Measurements from ENCODE around the gene TNNC1. TPM values are rescaled to one million over a fixed set of nuclear protein-coding genes. Genes with fewer than 3 reads are reported as not detected.
A peak's percentile ranks its signal among the peaks of the same experiment; 100 is the strongest.

TNNC1 gene
- total RNA-seq, 1 donor from 2014 or later = 0.88 TPM

- ATAC-seq = no peak
These were observed 24.8 kb downstream of the TNNC1 start for GRCh38 chr3:52429031-52429430.

- peak; percentile 81 for ATAC-seq
These were observed 25.5 kb downstream of the TNNC1 start for GRCh38 chr3:52428151-52429005.

GRCh38 chr3:52423173-52423572, 30.7 kb downstream of the TNNC1 start:
- peak; percentile 46 for ATAC-seq

- no peak for ATAC-seq
These were observed 31.2 kb downstream of the TNNC1 start for GRCh38 chr3:52422669-52423068.

- no peak for ATAC-seq
These were observed 33.5 kb downstream of the TNNC1 start for GRCh38 chr3:52420388-52420787.

- ATAC-seq = peak; percentile 58
These were observed 38.0 kb downstream of the TNNC1 start for GRCh38 chr3:52415800-52416199.

- no peak for ATAC-seq
These were observed 45.4 kb downstream of the TNNC1 start for GRCh38 chr3:52408466-52408865.

GRCh38 chr3:52407779-52408178, 46.1 kb downstream of the TNNC1 start:
- ATAC-seq = no peak

- no peak for ATAC-seq
These were observed 46.9 kb downstream of the TNNC1 start for GRCh38 chr3:52406791-52407510.

GRCh38 chr3:52406231-52406661, 47.6 kb downstream of the TNNC1 start:
- ATAC-seq = peak; percentile 66

GRCh38 chr3:52405601-52406110, 48.2 kb downstream of the TNNC1 start:
- no peak for ATAC-seq

- no peak for ATAC-seq
These were observed 48.8 kb downstream of the TNNC1 start for GRCh38 chr3:52405066-52405465.

- peak; percentile 6 for ATAC-seq
These were observed 49.5 kb downstream of the TNNC1 start for GRCh38 chr3:52404391-52404790.

- no peak for ATAC-seq
These were observed 49.9 kb downstream of the TNNC1 start for GRCh38 chr3:52403955-52404354.

- no peak for ATAC-seq
These were observed 50.5 kb downstream of the TNNC1 start for GRCh38 chr3:52403271-52403841.

GRCh38 chr3:52402706-52403270, 51.1 kb downstream of the TNNC1 start:
- ATAC-seq = no peak

- no peak for ATAC-seq
These were observed 51.7 kb downstream of the TNNC1 start for GRCh38 chr3:52402101-52402521.

- no peak for ATAC-seq
These were observed 52.3 kb downstream of the TNNC1 start for GRCh38 chr3:52401551-52401950.
